H1 (cell line): ENCODE results near the gene PXMP4. TPM values are rescaled to one million over a fixed set of nuclear protein-coding genes. Genes with fewer than 3 reads are reported as not detected.

Source experiments
- CEBPB ChIP-seq: IDR thresholded peaks from 2 replicates; pipeline ENCODE4 v1.6.1; 2012; ENCODE audit warnings: low read depth, low read length
- CHD7 ChIP-seq: fragments of 300-600 bp; sonication (generic); IDR thresholded peaks from 2 replicates; pipeline ENCODE4 v1.7.1; 2012; ENCODE audit warnings: low read length, moderate library complexity, mild to moderate bottlenecking, inconsistent platforms; ENCODE audit not compliant: insufficient replicate concordance
- CTCF ChIP-seq, 3 experiments: IDR thresholded peaks; 1 replicate in 2 of 3; 2 replicates in 1 of 3; pipeline versions ENCODE4 v1.5.1 to v1.6.1; 2011; ENCODE audit warnings: low read length in 3 of 3, mild to moderate bottlenecking in 3 of 3, inconsistent platforms in 2 of 3, low read depth in 1 of 3, moderate library complexity in 1 of 3; ENCODE audit not compliant: insufficient read depth in 1 of 3; ENCODE audit errors: control extremely low read depth in 1 of 3
- SIRT6 ChIP-seq: IDR thresholded peaks from one replicate; pipeline ENCODE4 v1.7.1; 2012; ENCODE audit warnings: low read length, inconsistent platforms
- SUZ12 ChIP-seq: fragments of 200-600 bp; sonication (generic); IDR thresholded peaks from 2 replicates; pipeline ENCODE4 v1.6.1; 2012; ENCODE audit warnings: mild to moderate bottlenecking, inconsistent platforms, low read length, moderate library complexity, mixed read lengths
- TAF1 ChIP-seq: IDR thresholded peaks from 2 replicates; pipeline ENCODE4 v1.6.1; 2011; ENCODE audit warnings: mild to moderate bottlenecking, low read depth, low read length
- YY1 ChIP-seq: IDR thresholded peaks from 2 replicates; pipeline ENCODE4 v1.6.1; 2011; ENCODE audit warnings: low read depth, mild to moderate bottlenecking, low read length
- polyA plus RNA-seq, 7 experiments: library from polyadenylated mRNA; depleted of rRNA in 3 of 7; stranded (reverse) in 5 of 7; unstranded in 2 of 7; fragments of >200 nt in 5 of 7; fragments of 200-250 nt in 2 of 7; gene quantifications; 1 replicate in 5 of 7; 2 replicates in 1 of 7; 4 replicates in 1 of 7; pipeline versions ENCODE4 v1.2.1 to v1.2.3, GENCODE V29; 2011 to 2013; ENCODE audit warnings: missing spikeins in 2 of 7, mixed read lengths in 2 of 7
- total RNA-seq: library from RNA; stranded (reverse); fragmentation: NEBNext Ultra II Directional; extraction: Animal tissue kit (Norgen Biotek cat#: 25700); gene quantifications from 2 replicates; pipeline ENCODE4 v1.2.1, GENCODE V29; 2021

Gene PXMP4
- total and polyA plus RNA-seq, 2 of the 8 experiments (the other 6 are each of a cell fraction or from before 2014, with no cell fraction given) = 3.3 to 3.4 TPM

- TF ChIP-seq CHD7 (no peak), SIRT6 (no peak), YY1 (no peak), CTCF (IDR thresholded peaks at IDR 0.05; ENCODE audit: control extremely low read depth in 1 of 3, insufficient read depth in 1 of 3, low read depth in 1 of 3, low read length in 3 of 3) (no peak), CEBPB (no peak), TAF1 (no peak), SUZ12 (no peak)
- TF ChIP-seq, all 59 proteins: peak for 0
Measured at GRCh38 chr20:33656783-33657703, 63.1 kb downstream of the PXMP4 start (continued).
